Gastroesophageal sphincter (tissue), 3 donors: ENCODE results near the gene DNASE1L2.

Experiments used
- CTCF ChIP-seq, 4 experiments: fragments of 200-600 bp in 2 of 4; fragments of 450-650 bp in 2 of 4; sonication (generic) in 1 of 4; IDR thresholded peaks; one replicate each; pipeline ENCODE4 v1.5.1; 2017 to 2019; ENCODE audit warnings: antibody characterized with exemption in 4 of 4, mild to moderate bottlenecking in 2 of 4, moderate library complexity in 2 of 4
- POLR2AphosphoS5 ChIP-seq: sonication (generic); formaldehyde crosslinking; IDR thresholded peaks from one replicate; pipeline ENCODE4 v1.6.1; 2017; ENCODE audit warnings: antibody characterized with exemption

DNA sequence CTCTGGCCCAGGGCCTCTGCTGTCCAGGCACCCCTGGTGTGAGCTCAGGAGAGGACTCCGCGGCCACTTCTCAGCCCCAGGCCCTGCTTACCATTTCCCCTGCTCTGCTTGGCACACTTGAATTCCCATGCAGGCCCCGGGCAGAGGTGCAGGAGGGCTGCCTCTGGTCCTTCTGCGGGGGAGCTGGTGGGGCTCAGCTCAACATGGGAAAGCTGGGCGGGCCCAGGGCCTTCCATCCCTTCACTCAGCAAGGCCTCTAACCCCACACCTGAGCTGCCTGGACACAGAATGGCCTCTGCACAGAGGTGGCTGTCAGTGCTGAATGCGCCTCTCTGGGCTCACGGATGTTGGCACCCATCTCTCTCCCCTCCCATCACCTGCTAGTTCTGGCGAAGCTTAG, 44.2 kb downstream of the DNASE1L2 start:
- TF ChIP-seq CTCF (IDR thresholded peaks at IDR 0.05), result no peak
- no peak for TF ChIP-seq POLR2AphosphoS5
